Naive thymus-derived CD4-positive, alpha-beta T cell (primary cell): ENCODE data around the gene CAB39L. TPM values are rescaled to one million over a fixed set of nuclear protein-coding genes. Genes with fewer than 3 reads are reported as not detected.
"Not testable (repeated sequence)": the region's sequence is repeated elsewhere in the genome, so short reads cannot be mapped to it uniquely, and the experiment has no call there.

Experiments
- ATAC-seq: fragments of 150-1000 bp; cut with Tn5 transposase; 2 replicates; pipeline ENCODE4 v1.10.0; 2021; ENCODE audit warnings: mild to moderate bottlenecking, moderate library complexity
- CTCF ChIA-PET: fragments of 350-600 bp; sonication (Branson Sonifier 250); formaldehyde crosslinking; loops from one replicate; lab custom pipeline; 2021; ENCODE audit warnings: antibody characterized with exemption; lab: Charles Lee
- POLR2A ChIA-PET: fragments of 350-600 bp; sonication (Branson Sonifier 250); formaldehyde crosslinking; loops from one replicate; lab custom pipeline; 2021; ENCODE audit warnings: antibody characterized with exemption, inconsistent platforms; lab: Charles Lee
- DNase-seq, 9 donors: peaks; one replicate each; pipeline versions ENCODE4 v3.0.0 to v3.0.0-alpha.2; 2020 to 2022; ENCODE audit warnings: mixed read lengths in 1 of 9
- H3K27ac ChIP-seq: one replicate; pipeline ENCODE4 v1.7.0; 2013; ENCODE audit warnings: mild to moderate bottlenecking, low read depth, low read length, moderate library complexity
- H3K27me3 ChIP-seq, 2 donors: one replicate each; pipeline ENCODE4 v1.7.0; 2013; ENCODE audit warnings: low read length in 2 of 2, mild to moderate bottlenecking in 2 of 2, moderate library complexity in 2 of 2; ENCODE audit not compliant: control insufficient read depth in 2 of 2, insufficient read depth in 2 of 2
- H3K36me3 ChIP-seq, 3 experiments: 1 replicate in 2 of 3; 2 replicates in 1 of 3; pipeline ENCODE4 v1.7.0; 2013; ENCODE audit warnings: low read length in 3 of 3, mild to moderate bottlenecking in 3 of 3, moderate library complexity in 1 of 3; ENCODE audit not compliant: insufficient read depth in 3 of 3, control insufficient read depth in 2 of 3
- H3K4me1 ChIP-seq, 2 donors: one replicate each; pipeline ENCODE4 v1.7.0; 2013; ENCODE audit warnings: low read length in 2 of 2, mild to moderate bottlenecking in 2 of 2, moderate library complexity in 1 of 2; ENCODE audit not compliant: control insufficient read depth in 2 of 2, insufficient read depth in 2 of 2
- H3K4me3 ChIP-seq: 2 replicates; pipeline ENCODE4 v1.7.0; 2013; ENCODE audit warnings: mild to moderate bottlenecking, low read length
- H3K9me3 ChIP-seq, 3 experiments: 1 replicate in 2 of 3; 2 replicates in 1 of 3; pipeline ENCODE4 v1.7.0; 2013; ENCODE audit warnings: low read length in 3 of 3; ENCODE audit not compliant: control insufficient read depth in 2 of 3
- H3K27ac Mint-ChIP-seq, 9 donors: one replicate each; pipeline ENCODE4 v1.8.0; 2020 to 2022; ENCODE audit warnings: mixed read lengths in 9 of 9, mild to moderate bottlenecking in 8 of 9, moderate library complexity in 5 of 9, inconsistent platforms in 2 of 9
- H3K27me3 Mint-ChIP-seq, 5 donors: one replicate each; pipeline ENCODE4 v1.8.0; 2021 to 2022; ENCODE audit warnings: mixed read lengths in 5 of 5, mild to moderate bottlenecking in 1 of 5
- H3K36me3 Mint-ChIP-seq, 5 donors: one replicate each; pipeline ENCODE4 v1.8.0; 2020 to 2022; ENCODE audit warnings: mixed read lengths in 5 of 5, mild to moderate bottlenecking in 3 of 5, inconsistent platforms in 1 of 5
- H3K4me1 Mint-ChIP-seq, 7 donors: one replicate each; pipeline ENCODE4 v1.8.0; 2020 to 2022; ENCODE audit warnings: mixed read lengths in 7 of 7, mild to moderate bottlenecking in 3 of 7, inconsistent platforms in 1 of 7
- H3K4me3 Mint-ChIP-seq, 10 donors: one replicate each; pipeline ENCODE4 v1.8.0; 2020 to 2022; ENCODE audit warnings: mild to moderate bottlenecking in 10 of 10, mixed read lengths in 10 of 10, moderate library complexity in 6 of 10, inconsistent platforms in 2 of 10
- H3K9me3 Mint-ChIP-seq, 11 donors: one replicate each; pipeline ENCODE4 v1.8.0; 2020 to 2022; ENCODE audit warnings: mixed read lengths in 11 of 11, mild to moderate bottlenecking in 4 of 11, inconsistent platforms in 1 of 11, moderate library complexity in 1 of 11
- intact Hi-C, 2 donors: fragments of 100-400 bp; cut with micrococcal nuclease; formaldehyde crosslinking; loops; one replicate each; pipeline ENCODE4 v1.15.1; 2023
- polyA plus RNA-seq, 2 donors: library from polyadenylated mRNA; unstranded; fragments of 300-500 nt; fragmentation: Illumina TruSeq; gene quantifications; one replicate each; pipeline ENCODE4 v1.2.3, GENCODE V29; 2021
- total RNA-seq, 6 experiments: library from RNA in 5 of 6; stranded (reverse) in 5 of 6; gene quantifications; 1 replicate in 5 of 6; 2 replicates in 1 of 6; pipeline ENCODE4 v1.2.3 and lab custom pipeline; 2021 to 2026

CAB39L gene
- total and polyA plus RNA-seq, 7 experiments from 2014 or later: 2.9 to 5.9 (median 4.6) TPM

DNA sequence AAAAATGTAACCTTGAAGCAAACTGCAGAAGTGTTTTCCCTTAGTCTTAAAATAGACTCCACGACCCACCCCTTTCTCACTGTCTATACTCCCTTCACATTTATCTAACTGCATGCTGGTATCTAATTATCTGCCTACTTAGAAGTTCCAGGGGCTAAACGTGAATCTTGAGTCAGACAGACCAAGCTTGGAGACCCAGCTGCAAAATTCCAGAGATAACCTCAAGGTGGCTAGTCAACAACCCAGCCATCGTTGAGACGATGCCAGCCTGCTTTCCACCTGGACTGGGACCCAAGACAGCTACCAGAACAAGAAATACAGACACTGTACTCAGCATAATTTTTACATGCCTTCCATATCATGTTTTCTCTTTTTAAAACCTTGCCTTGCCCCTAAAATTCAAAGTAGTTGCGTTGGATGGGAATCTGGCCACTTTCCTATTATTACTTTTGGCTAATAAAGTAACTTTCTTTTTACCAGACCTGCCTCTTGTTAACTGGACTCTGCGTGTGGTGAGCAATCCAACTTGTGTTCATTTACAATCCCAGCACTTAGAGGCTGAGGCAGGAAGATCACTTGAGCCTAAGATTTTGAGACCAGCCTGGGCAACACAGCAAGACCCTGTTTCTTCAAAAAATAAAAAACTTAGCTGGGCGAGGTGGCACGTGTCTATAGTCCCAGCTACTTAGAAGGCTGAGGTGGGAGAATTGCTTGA is 113.9 kb downstream of the CAB39L start:
- CTCF ChIA-PET: no interaction called here
- Mint-ChIP-seq H3K27me3 (peaks cover 0 to 2% (median 0%) of the 10 kb centered on the region in 5 donors), H3K4me1 (no peaks in the 10 kb centered on the region), H3K27ac (no peak overlapping the region), H3K4me3 (no peak overlapping the region), H3K9me3 (no peaks in the 10 kb centered on the region), H3K36me3 (peaks cover 0 to 17% (median 0%) of the 10 kb centered on the region in 5 donors)
- POLR2A ChIA-PET: no interaction called here
- ATAC-seq: no peak
- Histone ChIP-seq H3K4me1 (no peaks in the 10 kb centered on the region), H3K27ac (no peak overlapping the region), H3K27me3 (no peaks in the 10 kb centered on the region), H3K9me3 (no peaks in the 10 kb centered on the region), H3K4me3 (no peak overlapping the region), H3K36me3 (no peaks in the 10 kb centered on the region)
- DNase-seq: no peak
- intact Hi-C loops: no loop called here

DNA sequence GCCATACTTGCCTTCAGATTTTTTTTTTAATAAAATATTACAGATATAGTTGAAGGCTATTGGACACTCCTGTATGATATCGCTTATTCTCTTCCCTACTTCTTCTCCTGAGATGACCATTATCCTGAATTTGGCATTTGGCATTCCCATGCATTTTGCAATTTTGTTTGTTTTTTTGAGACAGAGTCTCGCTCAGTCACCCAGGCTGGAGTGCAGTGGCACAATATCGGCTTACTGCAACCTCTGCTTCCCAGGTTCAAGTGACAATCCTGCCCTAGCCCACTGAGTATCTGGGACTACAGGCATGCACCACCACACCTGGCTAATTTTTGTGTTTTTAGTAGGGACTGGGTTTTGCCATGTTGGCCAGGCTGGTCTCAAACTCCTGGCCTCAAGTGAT is 116.7 kb downstream of the CAB39L start:
- POLR2A ChIA-PET, CTCF ChIA-PET, intact Hi-C loops, DNase-seq, H3K4me3 Mint-ChIP-seq, H3K4me3 ChIP-seq, H3K4me1 Mint-ChIP-seq, H3K27ac ChIP-seq, H3K4me1 ChIP-seq, H3K27me3 ChIP-seq, H3K36me3 ChIP-seq, H3K9me3 Mint-ChIP-seq, H3K27me3 Mint-ChIP-seq, ATAC-seq, H3K27ac Mint-ChIP-seq, H3K9me3 ChIP-seq: not testable (repeated sequence)
- peaks cover 0 to 12% (median 0%) of the 10 kb centered on the region in 5 donors for H3K36me3 Mint-ChIP-seq

DNA sequence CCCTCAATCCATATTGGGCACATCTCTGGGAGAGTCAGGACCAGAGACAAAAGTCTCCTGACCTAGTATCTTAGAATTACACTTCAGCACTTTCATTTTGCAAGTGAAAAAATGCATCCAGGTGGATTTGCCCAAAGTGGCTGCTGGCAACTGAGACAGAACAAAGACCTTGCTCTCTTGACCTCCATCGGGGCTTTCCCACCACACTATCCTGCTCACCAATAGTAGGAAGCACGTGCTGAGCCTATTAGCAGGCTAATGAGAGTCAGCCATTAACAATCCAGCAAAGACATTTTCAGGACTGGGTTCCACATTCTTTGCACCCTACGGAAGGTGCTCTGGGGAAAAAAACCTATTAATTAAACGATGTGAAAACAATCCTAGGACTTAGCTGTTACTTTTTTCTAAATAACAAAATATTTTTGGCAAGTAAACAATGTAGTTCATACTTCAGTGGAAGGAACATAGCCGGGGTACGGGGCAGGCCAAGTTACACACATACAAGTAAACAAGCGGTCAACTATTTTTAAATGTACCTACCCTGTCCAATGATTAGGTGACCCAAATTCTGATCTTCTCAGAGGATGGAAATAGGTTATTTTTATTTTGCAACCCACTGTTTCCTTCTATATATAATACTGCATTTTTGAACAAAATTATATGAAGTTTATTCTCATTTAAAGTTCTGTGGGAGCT is 117.5 kb downstream of the CAB39L start:
- intact Hi-C loops: no loop called here
- H3K4me1 ChIP-seq: no peaks in the 10 kb centered on the region
- H3K36me3 ChIP-seq: no peaks in the 10 kb centered on the region
- H3K27me3 ChIP-seq: no peaks in the 10 kb centered on the region
- no peaks in the 10 kb centered on the region for H3K9me3 ChIP-seq
- H3K9me3 Mint-ChIP-seq: no peaks in the 10 kb centered on the region
- peaks cover 0 to 3% (median 3%) of the 10 kb centered on the region in 7 donors for H3K4me1 Mint-ChIP-seq
- H3K36me3 Mint-ChIP-seq: peaks cover 0 to 9% (median 0%) of the 10 kb centered on the region in 5 donors
- DNase-seq: no peak
- no peak overlapping the region for H3K4me3 Mint-ChIP-seq
- ChIA-PET POLR2A (no interaction called here), CTCF (no interaction called here)
- H3K27ac ChIP-seq: no peak overlapping the region
- H3K4me3 ChIP-seq: no peak overlapping the region
- no peak overlapping the region for H3K27ac Mint-ChIP-seq
- no peaks in the 10 kb centered on the region for H3K27me3 Mint-ChIP-seq
- ATAC-seq: no peak

DNA sequence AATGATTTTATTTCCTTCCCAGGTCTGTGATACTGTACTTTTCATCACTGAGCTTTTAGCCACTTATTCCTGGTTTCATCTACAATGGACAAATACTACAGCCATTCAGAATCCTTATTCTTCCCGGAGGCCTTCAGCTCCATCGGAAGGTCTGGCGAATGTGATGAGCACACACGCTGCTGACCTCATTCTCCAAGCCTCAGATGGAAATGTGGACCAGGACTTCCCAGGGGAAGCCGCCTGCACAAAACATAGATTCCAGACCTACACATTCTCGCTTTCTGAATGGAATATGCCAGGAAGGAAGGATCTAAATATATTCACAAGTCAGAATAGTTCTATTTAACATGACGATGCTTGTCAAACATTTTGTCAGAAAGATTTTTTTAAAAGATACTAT is 120.5 kb downstream of the CAB39L start:
- ChIA-PET POLR2A (no interaction called here), CTCF (no interaction called here)
- Mint-ChIP-seq H3K36me3 (peaks cover 0 to 3% (median 0%) of the 10 kb centered on the region in 5 donors), H3K9me3 (no peaks in the 10 kb centered on the region), H3K4me3 (no peak overlapping the region), H3K27ac (no peak overlapping the region), H3K27me3 (no peaks in the 10 kb centered on the region), H3K4me1 (peaks cover 5 to 14% (median 12%) of the 10 kb centered on the region in 7 donors)
- DNase-seq (no peak), ATAC-seq (no peak)
- intact Hi-C loops: loop anchor here in 1 of 2 donors (1.0 kb wide), 1 partner anchor 30 kb away; no protein-coding TSS in a partner anchor
- H3K4me3 ChIP-seq: no peak overlapping the region
- no peaks in the 10 kb centered on the region for H3K27me3 ChIP-seq
- no peaks in the 10 kb centered on the region for H3K9me3 ChIP-seq
- H3K4me1 ChIP-seq: no peaks in the 10 kb centered on the region
- H3K36me3 ChIP-seq: no peaks in the 10 kb centered on the region
- no peak overlapping the region for H3K27ac ChIP-seq

DNA sequence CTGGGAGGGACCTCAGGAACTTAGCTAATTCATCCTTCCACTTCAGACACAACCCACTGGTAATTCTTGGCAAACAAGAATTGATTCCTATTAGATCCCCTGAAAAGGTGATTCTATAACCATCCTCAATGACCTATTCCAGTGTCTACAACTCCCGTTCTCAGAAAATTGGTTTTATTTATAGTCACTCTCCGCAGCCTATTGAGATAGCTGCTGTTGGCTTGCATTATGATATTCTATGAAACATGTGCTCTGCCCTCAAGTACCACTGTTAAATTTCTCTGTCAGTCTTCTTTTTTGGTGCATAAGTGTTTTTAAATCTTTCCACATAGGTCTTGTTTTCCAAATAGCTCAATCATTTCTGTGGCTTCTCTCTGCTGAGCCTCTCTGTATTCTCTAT is 121.2 kb downstream of the CAB39L start:
- CTCF ChIA-PET: no interaction called here
- Mint-ChIP-seq H3K27me3 (no peaks in the 10 kb centered on the region), H3K27ac (no peak overlapping the region), H3K4me3 (no peak overlapping the region), H3K4me1 (peaks cover 5 to 14% (median 12%) of the 10 kb centered on the region in 7 donors), H3K9me3 (no peaks in the 10 kb centered on the region), H3K36me3 (peaks cover 0 to 6% (median 1%) of the 10 kb centered on the region in 5 donors)
- no peaks in the 10 kb centered on the region for H3K4me1 ChIP-seq
- no peak for ATAC-seq
- no peaks in the 10 kb centered on the region for H3K9me3 ChIP-seq
- no peaks in the 10 kb centered on the region for H3K36me3 ChIP-seq
- POLR2A ChIA-PET: no interaction called here
- intact Hi-C loops: loop anchor here in 1 of 2 donors (1.0 kb wide), 1 partner anchor 31 kb away; no protein-coding TSS in a partner anchor
- no peak overlapping the region for H3K27ac ChIP-seq
- DNase-seq: no peak
- H3K4me3 ChIP-seq: no peak overlapping the region
- no peaks in the 10 kb centered on the region for H3K27me3 ChIP-seq

DNA sequence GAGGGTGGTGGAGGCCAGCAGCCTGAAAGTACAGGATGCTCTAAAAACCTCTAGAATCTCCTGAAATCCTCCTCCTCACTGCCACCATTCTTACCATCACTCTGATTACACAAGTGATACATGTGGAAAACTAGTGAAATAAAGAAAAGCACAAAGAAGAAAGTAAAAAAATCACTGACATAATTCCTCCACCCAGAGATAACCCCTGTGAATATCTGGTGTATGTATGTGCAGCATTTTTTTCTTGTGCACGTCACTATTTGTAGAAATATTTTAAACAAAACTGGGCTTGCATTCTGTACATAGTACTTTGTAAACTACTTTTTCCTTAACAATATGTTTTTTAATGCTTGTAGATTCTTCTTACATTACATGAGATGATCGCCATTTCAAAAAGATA is 122.9 kb downstream of the CAB39L start:
- no peak overlapping the region for H3K4me3 ChIP-seq
- POLR2A ChIA-PET: interaction anchor here (0.5 kb wide), 1 partner anchor 144 kb away, joined by 3 read pairs; no protein-coding TSS in a partner anchor
- intact Hi-C loops: no loop called here

More for the DNA sequence above, 122.9 kb downstream of the CAB39L start:
- Histone ChIP-seq H3K36me3 (no peaks in the 10 kb centered on the region), H3K9me3 (no peaks in the 10 kb centered on the region), H3K27me3 (no peaks in the 10 kb centered on the region), H3K4me1 (no peaks in the 10 kb centered on the region), H3K27ac (no peak overlapping the region)
- Mint-ChIP-seq H3K36me3 (peaks cover 0 to 19% (median 1%) of the 10 kb centered on the region in 5 donors), H3K9me3 (no peaks in the 10 kb centered on the region), H3K27ac (peak overlapping the region in 4 of 9 donors; percentile 13 to 51 (median 21)), H3K4me3 (no peak overlapping the region), H3K4me1 (peaks cover 5 to 14% (median 12%) of the 10 kb centered on the region in 7 donors), H3K27me3 (no peaks in the 10 kb centered on the region)
- no peak for DNase-seq
- CTCF ChIA-PET: no interaction called here
- ATAC-seq: no peak
